Glutamatergic neuron (in vitro differentiated cells): ENCODE results near the gene SERPINA6. TPM values are rescaled to one million over a fixed set of nuclear protein-coding genes. Genes with fewer than 3 reads are reported as not detected.

Experiments
- DNase-seq: peaks from one replicate; pipeline ENCODE4 v3.0.0; 2022
- H3K27ac Mint-ChIP-seq: one replicate; pipeline ENCODE4 v1.8.0; 2020; ENCODE audit warnings: mild to moderate bottlenecking, mixed read lengths, inconsistent platforms; ENCODE audit not compliant: unreplicated experiment
- H3K27me3 Mint-ChIP-seq: one replicate; pipeline ENCODE4 v1.8.0; 2020; ENCODE audit warnings: mild to moderate bottlenecking, moderate library complexity, mixed read lengths, inconsistent platforms; ENCODE audit not compliant: unreplicated experiment
- H3K36me3 Mint-ChIP-seq: one replicate; pipeline ENCODE4 v1.8.0; 2020; ENCODE audit warnings: mild to moderate bottlenecking, mixed read lengths, inconsistent platforms; ENCODE audit not compliant: unreplicated experiment
- H3K4me1 Mint-ChIP-seq: one replicate; pipeline ENCODE4 v1.8.0; 2020; ENCODE audit warnings: mild to moderate bottlenecking, low read depth, mixed read lengths, inconsistent platforms; ENCODE audit not compliant: unreplicated experiment
- H3K4me3 Mint-ChIP-seq: one replicate; pipeline ENCODE4 v1.8.0; 2020; ENCODE audit warnings: mild to moderate bottlenecking, mixed read lengths, inconsistent platforms; ENCODE audit not compliant: unreplicated experiment
- H3K9me3 Mint-ChIP-seq: one replicate; pipeline ENCODE4 v1.8.0; 2020; ENCODE audit warnings: mild to moderate bottlenecking, moderate library complexity, mixed read lengths, inconsistent platforms; ENCODE audit not compliant: unreplicated experiment
- total RNA-seq: library from RNA; stranded (reverse); fragmentation: NEBNext Ultra II Directional; extraction: Animal tissue kit (Norgen Biotek cat#: 25700); gene quantifications from one replicate; pipeline ENCODE4 v1.2.1, GENCODE V29; 2021; ENCODE audit not compliant: unreplicated experiment
- TF ChIP-seq, protein P1 (sequence below): fragments of 200-600 bp; sonication (generic); IDR thresholded peaks from one replicate; pipeline ENCODE4 v1.5.0; 2021; ENCODE audit not compliant: partially characterized antibody, unreplicated experiment

The SERPINA6 gene
- total RNA-seq, 1 donor from 2014 or later = not detected

DNA sequence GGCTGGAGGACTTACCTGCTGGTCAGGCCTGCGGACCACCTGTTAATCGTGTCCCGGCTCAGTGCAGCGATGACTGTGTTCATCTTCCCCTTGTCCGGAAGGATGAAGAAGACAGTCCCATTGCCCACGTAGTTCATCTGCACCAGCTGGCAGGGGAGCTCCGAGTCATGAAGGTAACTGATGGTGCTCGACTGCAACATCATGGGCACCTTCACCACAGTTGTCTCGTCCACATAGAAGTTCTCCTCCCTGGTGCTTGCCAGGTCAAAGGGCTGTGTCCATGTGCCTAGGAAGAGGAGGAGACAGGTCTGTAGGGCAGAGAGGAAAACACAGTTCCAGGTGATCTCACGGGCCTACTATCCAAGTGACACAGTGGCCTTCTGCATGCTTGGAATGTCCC lies 13.4 kb downstream of the SERPINA6 start:
- Mint-ChIP-seq H3K9me3 (peaks cover 1% of the 10 kb centered on the region), H3K36me3 (peaks cover 11% of the 10 kb centered on the region), H3K4me1 (peaks cover 6% of the 10 kb centered on the region), H3K27ac (no peak overlapping the region), H3K27me3 (peaks cover 2% of the 10 kb centered on the region), H3K4me3 (no peak overlapping the region)
- TF ChIP-seq, protein P1, sequence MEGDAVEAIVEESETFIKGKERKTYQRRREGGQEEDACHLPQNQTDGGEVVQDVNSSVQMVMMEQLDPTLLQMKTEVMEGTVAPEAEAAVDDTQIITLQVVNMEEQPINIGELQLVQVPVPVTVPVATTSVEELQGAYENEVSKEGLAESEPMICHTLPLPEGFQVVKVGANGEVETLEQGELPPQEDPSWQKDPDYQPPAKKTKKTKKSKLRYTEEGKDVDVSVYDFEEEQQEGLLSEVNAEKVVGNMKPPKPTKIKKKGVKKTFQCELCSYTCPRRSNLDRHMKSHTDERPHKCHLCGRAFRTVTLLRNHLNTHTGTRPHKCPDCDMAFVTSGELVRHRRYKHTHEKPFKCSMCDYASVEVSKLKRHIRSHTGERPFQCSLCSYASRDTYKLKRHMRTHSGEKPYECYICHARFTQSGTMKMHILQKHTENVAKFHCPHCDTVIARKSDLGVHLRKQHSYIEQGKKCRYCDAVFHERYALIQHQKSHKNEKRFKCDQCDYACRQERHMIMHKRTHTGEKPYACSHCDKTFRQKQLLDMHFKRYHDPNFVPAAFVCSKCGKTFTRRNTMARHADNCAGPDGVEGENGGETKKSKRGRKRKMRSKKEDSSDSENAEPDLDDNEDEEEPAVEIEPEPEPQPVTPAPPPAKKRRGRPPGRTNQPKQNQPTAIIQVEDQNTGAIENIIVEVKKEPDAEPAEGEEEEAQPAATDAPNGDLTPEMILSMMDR = no peak
- no peak for DNase-seq

DNA sequence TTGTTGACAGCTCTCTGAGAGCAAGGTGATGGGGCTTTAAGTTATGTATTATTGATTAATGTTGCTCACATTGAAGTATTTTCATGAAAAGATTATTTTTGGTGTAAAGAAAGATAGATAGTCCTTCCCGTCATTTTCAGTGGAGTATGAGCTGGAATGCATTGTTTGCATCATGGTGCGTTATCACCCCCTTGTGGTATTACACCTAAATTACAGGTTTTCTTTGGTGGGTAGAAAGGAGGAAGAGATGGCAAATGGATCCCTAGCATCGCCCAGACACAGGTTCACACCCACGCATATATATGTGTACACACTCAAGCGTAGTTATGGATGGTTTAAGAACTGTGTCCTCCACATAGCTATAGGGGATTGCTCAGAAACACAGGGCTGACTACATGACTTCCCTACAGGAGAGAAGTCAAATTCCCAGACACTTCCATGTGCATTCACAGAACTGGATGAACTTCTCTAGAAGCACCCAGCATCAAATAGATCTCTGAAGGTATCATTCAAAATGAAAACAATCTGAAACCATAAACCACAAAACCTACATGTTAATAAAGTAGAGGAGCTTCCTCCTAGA lies 15.6 kb downstream of the SERPINA6 start:
- peaks cover 2% of the 10 kb centered on the region for H3K27me3 Mint-ChIP-seq
- TF ChIP-seq, protein P1 = peak; percentile 72
- peaks cover 11% of the 10 kb centered on the region for H3K36me3 Mint-ChIP-seq
- peaks cover 1% of the 10 kb centered on the region for H3K9me3 Mint-ChIP-seq
- peaks cover 4% of the 10 kb centered on the region for H3K4me1 Mint-ChIP-seq
- no peak overlapping the region for H3K27ac Mint-ChIP-seq
- DNase-seq = no peak
- H3K4me3 Mint-ChIP-seq = no peak overlapping the region

DNA sequence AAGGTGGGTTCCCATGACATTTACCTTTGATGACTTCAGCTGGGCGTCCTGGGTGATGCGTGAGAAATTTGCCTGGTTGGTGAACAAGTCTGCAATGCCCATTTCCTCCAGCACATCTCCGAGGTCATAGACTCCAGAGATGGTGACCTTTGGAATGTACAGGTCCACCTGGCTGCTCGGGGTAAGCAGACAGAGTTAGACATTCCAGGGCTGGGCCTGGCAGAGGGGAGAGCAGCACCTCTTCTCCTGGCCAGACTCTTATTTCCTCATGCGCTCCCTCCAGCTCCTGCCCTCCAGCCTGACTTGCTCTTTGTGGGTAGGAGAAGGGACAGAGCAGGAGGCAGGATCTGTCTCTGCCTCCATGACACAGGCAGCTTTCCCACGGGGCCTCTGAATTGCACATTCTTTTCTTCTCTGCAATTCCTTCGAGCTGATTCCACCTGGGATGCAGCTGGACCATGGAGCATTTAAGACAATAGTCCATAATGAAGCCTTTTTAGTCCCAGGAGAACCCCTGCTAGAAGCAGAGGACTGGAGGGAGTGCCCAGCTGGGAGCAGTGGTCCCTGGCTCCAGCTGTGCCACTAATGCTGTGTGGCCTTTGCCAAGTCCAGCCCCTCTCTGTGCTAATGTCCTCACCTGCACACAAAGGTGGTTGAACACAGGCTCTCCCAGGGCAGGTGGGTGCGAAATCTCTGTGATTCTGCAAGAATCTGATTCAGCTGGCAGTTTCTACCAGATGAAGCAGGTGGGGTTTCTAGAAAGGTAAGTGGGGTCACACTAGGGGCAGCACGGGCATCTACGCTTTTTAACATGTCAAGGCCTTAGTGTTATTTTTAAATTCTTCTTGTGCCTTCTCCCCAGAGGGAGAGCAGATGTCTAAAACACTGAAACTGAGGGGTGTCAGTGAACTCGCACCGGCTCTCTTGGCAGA lies 16.8 kb downstream of the SERPINA6 start:
- Mint-ChIP-seq H3K27ac (no peak overlapping the region), H3K36me3 (peaks cover 11% of the 10 kb centered on the region), H3K4me3 (no peak overlapping the region), H3K9me3 (peaks cover 3% of the 10 kb centered on the region), H3K27me3 (peaks cover 2% of the 10 kb centered on the region), H3K4me1 (peaks cover 4% of the 10 kb centered on the region)
- no peak for DNase-seq
- TF ChIP-seq, protein P1 = no peak

DNA sequence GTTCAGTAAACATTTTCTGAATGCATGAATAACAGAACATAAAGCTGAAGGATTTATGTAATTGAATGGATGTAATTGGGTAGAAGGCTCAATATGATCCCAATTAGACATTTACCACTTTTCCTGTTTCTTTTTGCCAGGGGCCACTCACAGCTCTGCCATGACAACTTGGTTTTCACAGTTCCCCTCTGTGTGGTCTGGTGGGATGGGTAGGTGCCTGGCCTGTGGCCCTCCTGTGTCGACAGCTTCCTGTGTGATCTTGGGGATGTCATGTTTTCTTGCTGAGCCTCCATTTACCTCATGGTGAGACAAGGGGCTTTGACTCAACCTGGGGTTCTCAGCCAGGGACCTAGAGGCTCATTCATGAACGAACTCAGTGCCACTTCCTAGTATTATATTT lies 17.5 kb downstream of the SERPINA6 start:
- Mint-ChIP-seq H3K4me3 (no peak overlapping the region), H3K9me3 (peaks cover 3% of the 10 kb centered on the region)
- TF ChIP-seq, protein P1 = no peak

DNA sequence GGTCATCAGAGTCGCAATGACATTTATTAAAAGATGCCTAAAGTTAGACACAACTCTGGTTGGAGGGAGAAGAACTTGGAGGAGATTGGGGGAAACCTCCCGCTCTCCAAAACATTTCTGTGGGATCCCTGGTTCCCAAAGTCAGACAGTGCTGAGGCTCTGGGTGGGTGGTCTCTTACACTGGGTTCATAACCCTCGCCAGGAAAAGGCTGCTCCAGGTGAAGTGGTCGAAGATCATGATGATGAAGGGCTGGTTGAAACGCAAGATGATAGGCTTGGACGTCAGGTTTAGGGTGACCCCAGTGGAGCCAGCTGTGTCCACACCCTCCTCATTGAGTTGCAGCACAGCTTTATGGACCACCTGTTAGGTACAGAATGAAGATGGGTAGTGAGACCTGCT lies 18.9 kb downstream of the SERPINA6 start:
- Mint-ChIP-seq H3K27me3 (peaks cover 2% of the 10 kb centered on the region), H3K36me3 (peaks cover 11% of the 10 kb centered on the region), H3K27ac (no peak overlapping the region), H3K4me3 (no peak overlapping the region), H3K9me3 (peaks cover 3% of the 10 kb centered on the region), H3K4me1 (peaks cover 4% of the 10 kb centered on the region)
- TF ChIP-seq, protein P1 = no peak
- DNase-seq = no peak

More for the DNA sequence above, 17.5 kb downstream of the SERPINA6 start:
- no peak overlapping the region for H3K27ac Mint-ChIP-seq
- DNase-seq = no peak
- H3K36me3 Mint-ChIP-seq = peaks cover 11% of the 10 kb centered on the region
- H3K27me3 Mint-ChIP-seq = peaks cover 2% of the 10 kb centered on the region
- H3K4me1 Mint-ChIP-seq = peaks cover 4% of the 10 kb centered on the region
